HG03039 (cell line): ENCODE data around the gene CEP85L.

ENCODE experiments used
- ATAC-seq: cut with Tn5 transposase; IDR thresholded peaks from one replicate; pipeline ENCODE4 v1.9.1; 2021; ENCODE audit warnings: mild to moderate bottlenecking, moderate library complexity; ENCODE audit not compliant: unreplicated experiment

The CEP85L gene

GRCh38 chr6:118580585-118581419 is 70.6 kb downstream of the CEP85L start:
- ATAC-seq, result peak; percentile 62

- no peak for ATAC-seq
Observed at GRCh38 chr6:118579786-118580185, 71.6 kb downstream of the CEP85L start.

- ATAC-seq, result no peak
Observed at GRCh38 chr6:118578617-118579016, 72.8 kb downstream of the CEP85L start.

GRCh38 chr6:118577972-118578371 is 73.4 kb downstream of the CEP85L start:
- no peak for ATAC-seq

GRCh38 chr6:118574051-118574865 is 77.1 kb downstream of the CEP85L start:
- no peak for ATAC-seq

- no peak for ATAC-seq
Observed at GRCh38 chr6:118571121-118571520, 80.3 kb downstream of the CEP85L start.

- no peak for ATAC-seq
Observed at GRCh38 chr6:118569498-118569897, 81.9 kb downstream of the CEP85L start.

GRCh38 chr6:118567974-118568373 is 83.4 kb downstream of the CEP85L start:
- no peak for ATAC-seq

GRCh38 chr6:118565311-118565960 is 86.0 kb downstream of the CEP85L start:
- ATAC-seq, result peak; percentile 99

- no peak for ATAC-seq
Observed at GRCh38 chr6:118562959-118563358, 88.4 kb downstream of the CEP85L start.

GRCh38 chr6:118562248-118562647 is 89.1 kb downstream of the CEP85L start:
- no peak for ATAC-seq

- ATAC-seq, result no peak
Observed at GRCh38 chr6:118559659-118560058, 91.7 kb downstream of the CEP85L start.

- no peak for ATAC-seq
Observed at GRCh38 chr6:118558464-118559217, 92.8 kb downstream of the CEP85L start.

GRCh38 chr6:118554698-118555097 is 96.7 kb downstream of the CEP85L start:
- ATAC-seq, result no peak

- no peak for ATAC-seq
Observed at GRCh38 chr6:118553132-118553531, 98.3 kb downstream of the CEP85L start.

- peak; percentile 88 for ATAC-seq
Observed at GRCh38 chr6:118551063-118552053, 100.0 kb downstream of the CEP85L start.

GRCh38 chr6:118548613-118549012 is 102.8 kb downstream of the CEP85L start:
- no peak for ATAC-seq

GRCh38 chr6:118548136-118548535 is 103.3 kb downstream of the CEP85L start, which contains the start of gene PLN:
PLN (plus strand) TSS chr6:118548296; CDS start chr6:118558922, 10,626 bp downstream.
- no peak for ATAC-seq

- no peak for ATAC-seq
Observed at GRCh38 chr6:118546880-118547218, 104.5 kb downstream of the CEP85L start.
